Chondrocyte (in vitro differentiated cells): ENCODE results near the gene ABCA9. TPM values are rescaled to one million over a fixed set of nuclear protein-coding genes. Genes with fewer than 3 reads are reported as not detected.
"Not testable (repeated sequence)": the region's sequence is repeated elsewhere in the genome, so short reads cannot be mapped to it uniquely, and the experiment has no call there.

Source experiments
- DNase-seq: peaks from one replicate; pipeline ENCODE4 v3.0.0; 2021; ENCODE audit warnings: mixed read lengths, low spot score
- H3K27ac Mint-ChIP-seq: one replicate; pipeline ENCODE4 v1.8.0; 2021; ENCODE audit warnings: mild to moderate bottlenecking, moderate library complexity, mixed read lengths; ENCODE audit not compliant: unreplicated experiment
- H3K27me3 Mint-ChIP-seq: 2 replicates; pipeline ENCODE4 v1.8.0; 2021; ENCODE audit warnings: low read depth, mixed read lengths
- H3K36me3 Mint-ChIP-seq: 2 replicates; pipeline ENCODE4 v1.8.0; 2021; ENCODE audit warnings: low read depth, mixed read lengths
- H3K4me1 Mint-ChIP-seq: 2 replicates; pipeline ENCODE4 v1.8.0; 2021; ENCODE audit warnings: low read depth, mild to moderate bottlenecking, mixed read lengths
- H3K4me3 Mint-ChIP-seq: one replicate; pipeline ENCODE4 v1.8.0; 2021; ENCODE audit warnings: mild to moderate bottlenecking, moderate library complexity, mixed read lengths; ENCODE audit not compliant: unreplicated experiment
- H3K9me3 Mint-ChIP-seq: 2 replicates; pipeline ENCODE4 v1.8.0; 2021; ENCODE audit warnings: low read depth, mixed read lengths
- CTCF ChIP-seq: fragments of 200-600 bp; sonication (generic); IDR thresholded peaks from 2 replicates; pipeline ENCODE4 v1.5.0; 2021; ENCODE audit warnings: antibody characterized with exemption, mild to moderate bottlenecking, moderate library complexity
- total RNA-seq: library from RNA; stranded (reverse); gene quantifications from 3 replicates; pipeline ENCODE4 v1.2.1, GENCODE V29; 2021

The ABCA9 gene
- total RNA-seq, 1 donor from 2014 or later: 0.05 TPM

GRCh38 chr17:69018022-69018615, 42.6 kb downstream of the ABCA9 start:
- DNase-seq: no peak
- TF ChIP-seq CTCF: no peak
- Mint-ChIP-seq H3K4me1 (peaks cover 5% of the 10 kb centered on the region), H3K27me3 (no peaks in the 10 kb centered on the region), H3K9me3 (peaks cover under 1% of the 10 kb centered on the region), H3K4me3 (no peak overlapping the region), H3K36me3 (no peaks in the 10 kb centered on the region), H3K27ac (no peak overlapping the region)

DNA sequence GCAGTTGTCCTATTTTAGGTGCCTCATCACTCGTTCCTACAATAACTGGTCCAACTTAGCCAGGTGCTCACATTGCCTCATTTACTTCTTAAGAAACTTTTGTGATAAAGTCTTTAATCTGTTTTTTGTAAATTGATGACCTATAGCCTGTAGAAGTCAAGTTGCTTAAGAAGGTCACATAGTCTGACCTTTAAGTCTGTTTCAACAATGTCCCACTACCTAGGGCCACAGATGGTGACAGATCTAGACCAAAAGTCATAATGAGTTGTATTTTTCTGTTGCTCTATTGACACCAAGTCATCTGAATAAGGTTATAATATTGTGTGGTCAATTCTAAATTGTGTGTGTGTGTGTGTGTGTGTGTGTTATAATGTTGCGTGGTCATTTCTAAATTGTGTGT, 45.1 kb downstream of the ABCA9 start:
- Mint-ChIP-seq H3K9me3 (peaks cover 5% of the 10 kb centered on the region), H3K36me3 (no peaks in the 10 kb centered on the region), H3K27ac (no peak overlapping the region), H3K4me3 (no peak overlapping the region), H3K4me1 (peaks cover 5% of the 10 kb centered on the region), H3K27me3 (no peaks in the 10 kb centered on the region)
- DNase-seq: no peak
- TF ChIP-seq CTCF: no peak

DNA sequence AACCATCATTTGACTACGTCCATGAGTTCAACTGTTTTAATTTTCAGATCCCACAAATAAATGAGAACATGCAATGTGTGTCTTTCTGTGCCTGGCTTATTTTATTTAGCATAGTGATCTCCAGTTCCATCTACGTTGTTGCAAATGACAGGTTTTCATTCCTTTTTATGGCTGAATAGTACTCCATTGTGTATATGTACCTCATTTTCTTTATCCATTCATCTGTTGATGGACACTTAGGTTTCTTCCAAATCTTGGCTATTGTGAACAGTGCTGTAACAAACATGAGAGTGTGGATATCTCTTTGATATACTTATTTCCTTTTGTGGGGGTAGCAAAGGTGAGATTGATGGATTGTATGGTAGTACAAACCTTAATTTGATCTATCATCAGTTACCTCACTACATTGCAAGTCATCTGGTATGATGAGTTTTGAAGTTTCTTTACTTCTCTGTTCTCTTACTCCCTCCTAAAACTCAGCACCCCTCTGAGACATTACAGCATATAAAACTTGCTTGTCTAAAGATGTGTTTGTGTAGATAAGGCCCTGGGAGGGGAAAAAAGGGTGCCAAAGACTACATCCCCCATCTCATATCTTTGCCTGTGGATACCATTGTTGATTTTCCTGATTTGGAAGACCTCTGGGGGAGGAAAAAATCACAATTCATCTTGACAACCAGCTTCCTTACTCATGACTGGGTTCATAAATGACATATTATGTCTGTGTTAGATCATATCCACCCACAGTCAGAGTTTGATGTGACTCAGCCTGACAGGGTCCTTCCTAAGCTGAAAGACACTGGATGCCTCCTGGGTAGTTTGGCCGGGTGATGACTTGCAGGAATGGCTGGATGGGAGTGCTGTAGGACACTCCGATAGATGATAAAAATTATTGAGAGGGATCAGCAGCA, 47.6 kb downstream of the ABCA9 start:
- no peak for DNase-seq

DNA sequence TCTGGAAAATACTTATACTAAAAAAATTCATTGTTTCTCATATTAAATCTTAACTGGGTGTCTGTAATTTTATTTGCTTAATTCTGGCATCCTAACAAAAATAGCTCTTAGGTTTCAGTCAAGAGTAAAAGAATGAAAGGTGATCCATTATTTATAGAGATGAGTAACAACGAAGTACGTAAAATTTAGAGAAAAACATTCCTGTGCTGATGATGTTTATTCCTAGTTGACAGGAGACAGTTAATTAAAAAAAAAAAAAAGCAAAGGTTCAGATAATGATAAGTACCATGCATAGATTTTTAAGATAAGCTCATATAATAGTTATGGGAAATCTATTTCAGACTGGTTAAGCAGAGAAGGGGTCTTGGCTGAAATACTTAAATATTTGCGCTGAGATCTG, 50.8 kb downstream of the ABCA9 start:
- TF ChIP-seq CTCF: no peak
- Mint-ChIP-seq H3K27me3 (no peaks in the 10 kb centered on the region), H3K4me3 (no peak overlapping the region)

More for the DNA sequence above, 47.6 kb downstream of the ABCA9 start:
- Mint-ChIP-seq H3K4me3 (no peak overlapping the region), H3K4me1 (peaks cover 5% of the 10 kb centered on the region), H3K27me3 (no peaks in the 10 kb centered on the region), H3K36me3 (no peaks in the 10 kb centered on the region), H3K27ac (peak overlapping the region; percentile 71), H3K9me3 (peaks cover 5% of the 10 kb centered on the region)
- TF ChIP-seq CTCF: no peak

DNA sequence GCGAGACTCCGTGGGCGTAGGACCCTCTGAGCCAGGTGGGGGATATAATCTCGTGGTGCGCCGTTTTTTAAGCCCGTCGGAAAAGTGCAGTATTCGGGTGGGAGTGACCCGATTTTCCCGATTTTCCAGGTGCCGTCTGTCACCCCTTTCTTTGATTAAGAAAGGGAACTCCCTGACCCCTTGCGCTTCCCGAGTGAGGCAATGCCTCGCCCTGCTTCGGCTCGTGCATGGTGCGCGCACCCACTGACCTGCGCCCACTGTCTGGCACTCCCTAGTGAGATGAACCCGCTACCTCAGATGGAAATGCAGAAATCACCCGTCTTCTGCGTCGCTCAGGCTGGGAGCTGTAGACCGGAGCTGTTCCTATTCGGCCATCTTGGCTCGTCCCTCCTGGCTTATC, 56.0 kb downstream of the ABCA9 start:
- not testable (repeated sequence) for H3K9me3 Mint-ChIP-seq, H3K36me3 Mint-ChIP-seq, H3K4me3 Mint-ChIP-seq, H3K27me3 Mint-ChIP-seq, DNase-seq, H3K4me1 Mint-ChIP-seq, H3K27ac Mint-ChIP-seq

More for the DNA sequence above, 50.8 kb downstream of the ABCA9 start:
- no peak overlapping the region for H3K27ac Mint-ChIP-seq
- H3K4me1 Mint-ChIP-seq: peaks cover 5% of the 10 kb centered on the region
- no peaks in the 10 kb centered on the region for H3K36me3 Mint-ChIP-seq
- no peak for DNase-seq
- peaks cover 5% of the 10 kb centered on the region for H3K9me3 Mint-ChIP-seq

DNA sequence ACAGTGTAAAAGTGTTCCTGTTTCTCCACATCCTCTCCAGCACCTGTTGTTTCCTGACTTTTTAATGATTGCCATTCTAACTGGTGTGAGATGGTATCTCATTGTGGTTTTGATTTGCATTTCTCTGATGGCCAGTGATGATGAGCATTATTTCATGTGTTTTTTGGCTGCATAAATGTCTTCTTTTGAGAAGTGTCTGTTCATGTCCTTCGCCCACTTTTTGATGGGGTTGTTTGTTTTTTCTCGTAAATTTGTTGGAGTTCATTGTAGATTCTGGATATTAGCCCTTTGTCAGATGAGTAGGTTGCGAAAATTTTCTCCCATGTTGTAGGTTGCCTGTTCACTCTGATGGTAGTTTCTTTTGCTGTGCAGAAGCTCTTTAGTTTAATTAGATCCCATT, 61.0 kb downstream of the ABCA9 start:
- DNase-seq, H3K4me1 Mint-ChIP-seq, H3K9me3 Mint-ChIP-seq, H3K36me3 Mint-ChIP-seq, H3K27me3 Mint-ChIP-seq, H3K27ac Mint-ChIP-seq, H3K4me3 Mint-ChIP-seq: not testable (repeated sequence)
